GM21526 (cell line): ENCODE data around the gene ELOA.
A peak's percentile ranks its signal among the peaks of the same experiment; 100 is the strongest.

Source experiments
- ATAC-seq: cut with Tn5 transposase; IDR thresholded peaks from one replicate; pipeline ENCODE4 v1.9.1; 2021; ENCODE audit warnings: moderate library complexity; ENCODE audit not compliant: unreplicated experiment, low FRiP score

ELOA gene, protein sequence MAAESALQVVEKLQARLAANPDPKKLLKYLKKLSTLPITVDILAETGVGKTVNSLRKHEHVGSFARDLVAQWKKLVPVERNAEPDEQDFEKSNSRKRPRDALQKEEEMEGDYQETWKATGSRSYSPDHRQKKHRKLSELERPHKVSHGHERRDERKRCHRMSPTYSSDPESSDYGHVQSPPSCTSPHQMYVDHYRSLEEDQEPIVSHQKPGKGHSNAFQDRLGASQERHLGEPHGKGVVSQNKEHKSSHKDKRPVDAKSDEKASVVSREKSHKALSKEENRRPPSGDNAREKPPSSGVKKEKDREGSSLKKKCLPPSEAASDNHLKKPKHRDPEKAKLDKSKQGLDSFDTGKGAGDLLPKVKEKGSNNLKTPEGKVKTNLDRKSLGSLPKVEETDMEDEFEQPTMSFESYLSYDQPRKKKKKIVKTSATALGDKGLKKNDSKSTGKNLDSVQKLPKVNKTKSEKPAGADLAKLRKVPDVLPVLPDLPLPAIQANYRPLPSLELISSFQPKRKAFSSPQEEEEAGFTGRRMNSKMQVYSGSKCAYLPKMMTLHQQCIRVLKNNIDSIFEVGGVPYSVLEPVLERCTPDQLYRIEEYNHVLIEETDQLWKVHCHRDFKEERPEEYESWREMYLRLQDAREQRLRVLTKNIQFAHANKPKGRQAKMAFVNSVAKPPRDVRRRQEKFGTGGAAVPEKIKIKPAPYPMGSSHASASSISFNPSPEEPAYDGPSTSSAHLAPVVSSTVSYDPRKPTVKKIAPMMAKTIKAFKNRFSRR

GRCh38 chr1:23743287-23744152, at the start of gene ELOA:
Gene ELOA, plus strand, starts transcription at chr1:23743471. Its CDS starts 33 bp downstream, at chr1:23743504.
- ATAC-seq = peak; percentile 61

DNA sequence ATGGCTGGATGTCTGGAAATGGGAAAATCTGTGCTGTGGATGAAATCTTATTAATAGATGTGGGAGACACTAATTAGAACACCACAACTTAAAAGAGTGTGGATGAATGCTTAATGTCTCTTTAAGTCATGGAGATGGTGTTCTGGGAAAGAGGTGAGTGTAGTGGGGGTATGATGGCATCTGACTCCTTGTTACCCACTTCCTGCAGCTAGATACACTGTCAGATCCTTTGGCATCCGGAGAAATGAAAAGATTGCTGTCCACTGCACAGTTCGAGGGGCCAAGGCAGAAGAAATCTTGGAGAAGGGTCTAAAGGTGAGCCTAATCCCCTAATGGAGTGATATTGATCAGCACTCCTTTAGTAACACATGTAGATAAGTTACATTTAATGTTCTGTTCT, 49.7 kb upstream of the ELOA start:
- ATAC-seq = no peak

DNA sequence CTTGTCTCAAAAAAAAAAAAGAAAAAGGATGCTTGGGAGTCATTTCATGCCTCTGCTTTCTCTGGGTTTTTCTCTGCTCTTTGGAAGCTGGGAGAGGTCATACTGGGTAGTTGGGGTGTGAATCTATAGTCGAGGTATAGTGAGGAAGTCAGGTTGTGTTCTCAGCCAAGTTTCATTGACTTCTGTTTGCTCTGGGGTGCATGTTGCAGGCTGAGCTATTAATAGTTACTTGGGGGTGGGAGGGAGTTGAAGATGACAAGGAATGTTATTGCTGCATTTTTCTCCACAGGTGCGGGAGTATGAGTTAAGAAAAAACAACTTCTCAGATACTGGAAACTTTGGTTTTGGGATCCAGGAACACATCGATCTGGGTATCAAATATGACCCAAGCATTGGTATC, 48.9 kb upstream of the ELOA start:
- no peak for ATAC-seq

DNA sequence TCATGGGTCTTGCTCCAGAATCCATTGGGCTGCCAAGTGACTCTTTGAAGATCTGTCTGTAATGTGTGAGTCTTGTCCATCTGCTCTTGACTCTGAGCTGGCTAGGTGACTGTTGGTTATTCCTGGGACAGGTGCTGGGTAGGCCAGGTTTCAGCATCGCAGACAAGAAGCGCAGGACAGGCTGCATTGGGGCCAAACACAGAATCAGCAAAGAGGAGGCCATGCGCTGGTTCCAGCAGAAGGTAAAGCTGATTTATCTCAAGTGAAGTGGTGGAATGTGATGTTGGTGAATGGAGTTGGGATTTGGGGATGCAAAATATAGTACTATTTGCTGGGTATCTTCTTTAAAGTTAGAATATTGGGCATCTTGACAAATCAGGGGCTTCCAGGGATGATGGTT, 47.6 kb upstream of the ELOA start:
- no peak for ATAC-seq

- ATAC-seq = no peak
These were observed 46.8 kb upstream of the ELOA start for GRCh38 chr1:23696335-23696989.

DNA sequence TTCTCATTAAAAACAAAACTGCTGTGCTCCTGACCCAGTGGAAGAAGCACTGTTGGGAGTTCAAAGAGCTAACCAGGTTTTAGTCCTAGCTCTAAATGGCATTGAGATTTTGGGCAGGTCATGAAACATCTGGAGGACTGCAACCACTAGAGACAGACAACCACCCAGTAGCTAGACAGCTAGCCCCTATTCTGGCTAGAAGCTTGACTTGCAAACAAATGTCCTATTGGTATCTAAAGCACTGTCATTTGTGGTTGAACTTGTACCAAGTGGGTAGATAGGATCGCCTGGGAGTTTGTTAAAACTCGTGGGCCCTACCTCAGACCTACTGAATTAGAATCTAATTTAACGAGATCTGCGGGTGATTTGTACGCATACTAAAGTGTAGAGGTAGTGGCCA, 44.8 kb upstream of the ELOA start:
- no peak for ATAC-seq

- ATAC-seq = no peak
These were observed 43.7 kb upstream of the ELOA start for GRCh38 chr1:23699280-23700179.

DNA sequence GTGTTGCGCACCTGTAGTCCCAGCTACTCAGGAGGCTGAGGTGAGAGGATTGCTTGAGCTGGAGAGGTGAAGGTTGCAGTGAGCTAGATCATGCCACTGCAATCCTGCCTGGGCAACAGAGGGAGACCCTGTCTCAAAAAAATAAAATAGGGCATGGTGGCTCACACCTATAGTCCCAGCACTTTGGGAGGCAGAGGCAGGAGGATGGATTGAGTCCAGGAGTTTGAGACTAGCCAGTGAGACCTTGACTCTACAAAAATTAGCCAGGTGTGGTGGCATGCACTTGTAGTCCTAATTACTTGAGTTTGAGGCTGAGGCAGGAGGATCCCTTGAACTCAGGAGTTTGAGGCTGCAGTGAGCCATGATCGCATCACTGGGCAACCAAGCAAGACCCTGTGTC, 42.0 kb upstream of the ELOA start:
- no peak for ATAC-seq

- ATAC-seq = no peak
These were observed 41.3 kb upstream of the ELOA start for GRCh38 chr1:23701996-23702395.

- ATAC-seq = no peak
These were observed 38.3 kb upstream of the ELOA start for GRCh38 chr1:23704834-23705495.

DNA sequence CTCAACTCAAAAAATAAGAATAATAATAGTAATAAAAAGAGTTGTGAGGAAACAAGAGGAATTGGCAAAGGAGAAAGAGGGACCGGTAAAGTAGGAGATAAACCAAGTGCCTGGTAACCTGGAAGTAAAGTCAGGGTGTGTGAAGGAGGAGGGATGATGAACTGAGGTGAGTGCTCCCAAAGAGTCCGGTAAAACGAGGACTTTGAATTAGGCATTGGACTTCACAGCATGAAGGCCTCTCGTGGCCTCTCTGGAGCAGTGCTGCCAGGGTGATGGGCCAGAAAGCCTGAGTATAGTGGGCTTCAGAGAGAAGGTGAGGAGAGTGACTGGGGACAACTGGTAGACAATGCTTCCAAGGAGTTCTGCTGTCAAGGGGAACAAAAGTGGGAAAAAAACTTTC, 34.0 kb upstream of the ELOA start:
- ATAC-seq = no peak

DNA sequence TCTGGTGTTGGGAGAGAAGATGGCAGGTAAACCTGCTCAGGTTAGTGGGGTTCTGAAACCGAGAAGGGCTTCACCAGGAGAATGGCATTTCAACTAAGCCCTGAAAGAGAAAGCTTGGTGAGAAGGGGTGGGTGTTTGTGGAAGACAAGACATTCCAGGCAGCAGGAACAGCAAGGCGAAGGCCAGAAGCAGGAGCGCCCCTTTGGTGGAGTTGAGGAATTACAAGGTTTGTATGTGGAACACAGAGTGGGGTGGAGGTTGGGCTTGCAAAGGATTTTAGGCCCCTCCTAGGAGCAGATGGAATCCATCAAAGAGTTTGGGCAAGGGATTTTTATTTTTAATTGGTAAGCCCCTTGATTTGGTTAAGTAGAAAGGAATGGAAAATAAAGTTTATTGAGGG, 24.8 kb upstream of the ELOA start:
- ATAC-seq = no peak

DNA sequence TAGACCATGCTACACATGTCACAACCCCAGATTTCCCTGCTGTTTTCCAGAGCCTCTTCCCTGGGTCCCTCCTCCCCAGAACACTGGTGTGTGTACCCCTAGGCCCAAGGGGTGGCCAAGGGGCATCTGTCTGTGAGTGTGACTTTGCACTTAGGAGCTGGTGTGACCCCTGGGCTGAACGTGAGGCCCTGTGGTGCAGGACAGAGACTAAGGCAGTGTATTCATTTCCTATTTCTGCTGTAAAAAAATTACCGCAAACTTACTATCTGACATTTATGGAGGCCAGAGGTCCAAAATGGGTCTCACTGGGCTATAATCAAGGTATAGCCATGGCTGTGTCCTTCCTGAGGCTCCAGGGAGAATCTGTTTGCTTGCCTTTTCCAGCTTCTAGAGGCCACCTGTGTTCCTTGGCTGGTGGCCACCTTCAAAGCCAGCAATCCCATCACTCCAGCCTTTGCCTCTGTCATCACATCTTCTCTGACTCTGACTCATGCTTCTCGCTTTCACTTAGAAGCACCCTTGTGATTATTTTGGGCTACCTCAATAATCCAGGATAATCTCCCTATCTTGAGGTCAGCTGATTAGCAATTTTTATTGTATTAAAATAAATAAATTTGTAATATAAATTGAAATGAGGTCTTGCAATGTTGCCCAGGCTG, 24.0 kb upstream of the ELOA start:
- no peak for ATAC-seq

GRCh38 chr1:23720256-23720995, 22.8 kb upstream of the ELOA start:
- ATAC-seq = no peak

DNA sequence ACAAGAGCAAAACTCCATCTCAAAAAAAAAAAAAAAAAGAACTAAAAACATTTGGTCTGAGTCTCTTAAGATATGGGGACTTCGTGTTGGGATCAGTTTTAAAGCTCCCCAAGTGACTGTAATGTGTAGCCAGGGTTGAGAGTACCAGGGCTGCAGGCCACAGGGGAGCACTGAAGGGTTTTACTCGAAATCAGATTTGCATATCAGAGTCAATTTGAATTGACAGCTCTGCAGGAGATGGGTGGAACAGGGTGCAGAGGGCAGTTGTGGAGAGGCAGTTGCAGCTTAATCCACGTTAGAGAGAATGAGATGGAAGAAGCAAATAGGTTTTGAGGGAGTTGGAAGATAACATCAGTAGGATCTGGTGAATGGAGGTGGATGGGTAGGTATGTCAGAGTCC, 20.6 kb upstream of the ELOA start:
- no peak for ATAC-seq

DNA sequence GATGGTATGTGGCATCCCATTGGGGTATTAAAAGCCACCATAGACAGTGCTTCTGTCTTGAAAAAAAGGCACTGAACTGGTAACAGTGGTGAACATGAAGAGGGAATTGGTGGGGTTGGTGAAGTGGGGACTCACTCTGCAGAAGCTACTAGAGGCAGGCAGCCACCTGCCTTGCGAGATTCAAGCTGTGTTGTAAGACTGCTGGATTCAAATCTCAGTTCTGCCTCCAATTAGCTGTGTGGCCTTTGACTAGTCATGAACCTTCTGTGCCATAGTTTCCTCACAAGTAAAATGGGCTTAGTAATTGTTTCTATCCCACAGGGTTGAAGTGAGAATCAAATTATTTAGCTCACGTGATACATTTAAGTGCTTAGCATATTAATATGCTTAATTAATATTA, 16.6 kb upstream of the ELOA start:
- no peak for ATAC-seq

DNA sequence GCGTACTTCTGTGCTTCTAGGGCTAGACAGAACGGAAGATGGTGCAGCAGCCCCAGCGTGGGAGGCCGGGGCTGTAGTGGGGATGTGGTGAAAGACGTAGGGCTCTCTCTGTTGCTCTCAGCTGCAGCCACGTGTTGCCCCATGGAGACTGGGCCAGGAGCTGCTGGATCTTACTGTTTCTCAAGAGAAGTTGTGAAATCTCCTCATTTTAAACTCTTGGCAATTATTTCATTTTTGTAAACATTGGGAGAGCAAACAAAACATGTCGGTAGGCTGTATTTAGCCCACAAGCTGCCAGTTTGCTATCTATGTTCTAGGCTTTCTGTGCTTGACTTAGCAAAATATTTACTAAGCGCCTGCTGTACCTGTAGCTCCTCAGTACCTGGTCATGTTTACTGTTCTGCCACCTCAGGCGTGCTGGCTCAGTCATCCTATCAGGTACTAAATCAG, 15.9 kb upstream of the ELOA start:
- no peak for ATAC-seq
